ENCODE results near the gene WDR36.

- no peak for TF ChIP-seq CHD1 (IDR thresholded peaks at IDR 0.05; ENCODE audit: low read length)
- no peak for TF ChIP-seq GATA2 (CRISPR knock-in tag; IDR thresholded peaks at IDR 0.05)
- no peak for TF ChIP-seq POLR2AphosphoS5 (IDR thresholded peaks at IDR 0.05; ENCODE audit: control insufficient read depth, insufficient read depth, low read depth, low read length)
These were observed 24.4 kb downstream of the WDR36 start for GRCh38 chr5:111116550-111116949.
